PC-9 (cell line): ENCODE data around the gene INSR.

Experiments used
- EZH2 ChIP-seq: fragments of 200-600 bp; sonication (generic); IDR thresholded peaks from 2 replicates; pipeline ENCODE4 v1.8.0; 2017; ENCODE audit warnings: antibody characterized with exemption, low read depth
- TF ChIP-seq, protein P1 (sequence below): fragments of 200-600 bp; sonication (generic); conservative IDR thresholded peaks from 2 replicates; pipeline ENCODE4 v1.6.1; 2017; ENCODE audit warnings: mixed run types, antibody characterized with exemption, mild to moderate bottlenecking, moderate library complexity

DNA sequence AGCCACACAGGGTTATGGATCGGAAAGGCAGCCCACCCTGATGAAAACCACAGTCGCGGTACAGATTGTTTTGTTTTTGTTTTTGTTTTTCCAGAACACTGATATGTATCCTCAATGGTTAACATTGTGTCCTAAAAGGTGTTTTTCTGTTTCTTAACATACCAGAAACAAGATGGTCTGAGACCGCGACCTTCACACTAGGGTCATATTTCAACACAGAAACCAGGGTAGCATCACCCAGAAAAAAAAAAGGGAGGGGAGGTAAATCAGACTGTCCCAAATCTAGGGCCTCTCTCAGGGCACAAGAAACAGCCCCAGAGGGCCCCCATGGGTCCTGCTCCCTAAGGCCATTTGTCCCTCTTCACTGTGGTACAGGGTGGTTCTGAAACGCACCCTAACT lies 66.5 kb downstream of the INSR start:
- TF ChIP-seq, protein P1, sequence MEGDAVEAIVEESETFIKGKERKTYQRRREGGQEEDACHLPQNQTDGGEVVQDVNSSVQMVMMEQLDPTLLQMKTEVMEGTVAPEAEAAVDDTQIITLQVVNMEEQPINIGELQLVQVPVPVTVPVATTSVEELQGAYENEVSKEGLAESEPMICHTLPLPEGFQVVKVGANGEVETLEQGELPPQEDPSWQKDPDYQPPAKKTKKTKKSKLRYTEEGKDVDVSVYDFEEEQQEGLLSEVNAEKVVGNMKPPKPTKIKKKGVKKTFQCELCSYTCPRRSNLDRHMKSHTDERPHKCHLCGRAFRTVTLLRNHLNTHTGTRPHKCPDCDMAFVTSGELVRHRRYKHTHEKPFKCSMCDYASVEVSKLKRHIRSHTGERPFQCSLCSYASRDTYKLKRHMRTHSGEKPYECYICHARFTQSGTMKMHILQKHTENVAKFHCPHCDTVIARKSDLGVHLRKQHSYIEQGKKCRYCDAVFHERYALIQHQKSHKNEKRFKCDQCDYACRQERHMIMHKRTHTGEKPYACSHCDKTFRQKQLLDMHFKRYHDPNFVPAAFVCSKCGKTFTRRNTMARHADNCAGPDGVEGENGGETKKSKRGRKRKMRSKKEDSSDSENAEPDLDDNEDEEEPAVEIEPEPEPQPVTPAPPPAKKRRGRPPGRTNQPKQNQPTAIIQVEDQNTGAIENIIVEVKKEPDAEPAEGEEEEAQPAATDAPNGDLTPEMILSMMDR, result no peak
- TF ChIP-seq EZH2, result no peak
